H1 (cell line): Measurements from ENCODE around the gene SPAM1.

Source experiments
- CHD2 ChIP-seq: IDR thresholded peaks from 2 replicates; pipeline ENCODE4 v1.6.1; 2012; ENCODE audit warnings: low read length, improper control_type of control experiment
- CREB1 ChIP-seq: IDR thresholded peaks from 2 replicates; pipeline ENCODE4 v1.6.1; 2012; ENCODE audit warnings: inconsistent platforms
- EP300 ChIP-seq, 2 experiments: IDR thresholded peaks; 1 replicate in 1 of 2; 2 replicates in 1 of 2; pipeline ENCODE4 v1.6.1; 2011 to 2012; ENCODE audit warnings: low read depth in 2 of 2, low read length in 2 of 2, mild to moderate bottlenecking in 2 of 2, borderline replicate concordance in 1 of 2, inconsistent platforms in 1 of 2, moderate library complexity in 1 of 2
- HDAC6 ChIP-seq: IDR thresholded peaks from one replicate; pipeline ENCODE4 v1.7.1; 2012; ENCODE audit warnings: low read depth, mild to moderate bottlenecking, inconsistent platforms, low read length, moderate library complexity
- MAFK ChIP-seq: IDR thresholded peaks from 2 replicates; pipeline ENCODE4 v1.6.1; 2012; ENCODE audit warnings: low read depth, mild to moderate bottlenecking, improper control_type of control experiment, low read length
- POLR2A ChIP-seq, 2 experiments: IDR thresholded peaks; 1 replicate in 1 of 2; 2 replicates in 1 of 2; pipeline ENCODE4 v1.6.1; 2011; ENCODE audit warnings: low read depth in 2 of 2, low read length in 2 of 2, mild to moderate bottlenecking in 2 of 2; ENCODE audit errors: control extremely low read depth in 1 of 2
- POLR2AphosphoS5 ChIP-seq: IDR thresholded peaks from 2 replicates; pipeline ENCODE4 v1.6.1; 2011; ENCODE audit warnings: low read depth, low read length
- RFX5 ChIP-seq: IDR thresholded peaks from 2 replicates; pipeline ENCODE4 v1.6.1; 2011; ENCODE audit warnings: low read depth, low read length, improper control_type of control experiment, borderline replicate concordance
- SP1 ChIP-seq: IDR thresholded peaks from 2 replicates; pipeline ENCODE4 v1.6.1; 2011; ENCODE audit warnings: low read depth, low read length
- SP2 ChIP-seq: IDR thresholded peaks from 2 replicates; pipeline ENCODE4 v1.6.1; 2012; ENCODE audit warnings: mild to moderate bottlenecking, low read length, inconsistent platforms
- TAF1 ChIP-seq: IDR thresholded peaks from 2 replicates; pipeline ENCODE4 v1.6.1; 2011; ENCODE audit warnings: mild to moderate bottlenecking, low read depth, low read length
- TEAD4 ChIP-seq: IDR thresholded peaks from 2 replicates; pipeline ENCODE4 v1.6.1; 2012; ENCODE audit warnings: low read depth, low read length, inconsistent platforms, mixed read lengths
- TF ChIP-seq, protein P1 (sequence below), 3 experiments: IDR thresholded peaks; 1 replicate in 2 of 3; 2 replicates in 1 of 3; pipeline versions ENCODE4 v1.5.1 to v1.6.1; 2011; ENCODE audit warnings: low read length in 3 of 3, mild to moderate bottlenecking in 3 of 3, inconsistent platforms in 2 of 3, low read depth in 1 of 3, moderate library complexity in 1 of 3; ENCODE audit not compliant: insufficient read depth in 1 of 3; ENCODE audit errors: control extremely low read depth in 1 of 3
- TF ChIP-seq, protein P2 (sequence below): IDR thresholded peaks from 2 replicates; pipeline ENCODE4 v1.6.1; 2012; ENCODE audit warnings: inconsistent platforms

DNA sequence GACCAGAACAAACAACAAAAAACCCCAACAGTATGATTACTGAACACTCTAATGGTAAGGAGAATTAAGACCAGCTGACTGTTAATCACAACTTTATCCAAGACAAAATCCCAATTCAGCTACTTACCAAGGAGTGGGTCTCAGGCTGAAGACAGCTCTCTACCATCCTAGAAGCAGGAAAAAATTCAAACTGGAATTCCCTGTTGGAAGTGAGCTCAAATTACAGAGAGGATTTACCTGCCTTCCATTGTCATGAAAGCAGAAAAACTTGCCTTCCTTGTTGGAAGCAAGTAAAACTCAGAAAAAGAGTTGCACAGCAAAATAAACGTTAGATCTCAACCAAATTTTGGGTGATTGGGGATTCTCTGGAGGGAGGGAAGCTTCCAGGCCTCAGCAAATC is 20.9 kb downstream of the SPAM1 start:
- TF ChIP-seq, protein P1, sequence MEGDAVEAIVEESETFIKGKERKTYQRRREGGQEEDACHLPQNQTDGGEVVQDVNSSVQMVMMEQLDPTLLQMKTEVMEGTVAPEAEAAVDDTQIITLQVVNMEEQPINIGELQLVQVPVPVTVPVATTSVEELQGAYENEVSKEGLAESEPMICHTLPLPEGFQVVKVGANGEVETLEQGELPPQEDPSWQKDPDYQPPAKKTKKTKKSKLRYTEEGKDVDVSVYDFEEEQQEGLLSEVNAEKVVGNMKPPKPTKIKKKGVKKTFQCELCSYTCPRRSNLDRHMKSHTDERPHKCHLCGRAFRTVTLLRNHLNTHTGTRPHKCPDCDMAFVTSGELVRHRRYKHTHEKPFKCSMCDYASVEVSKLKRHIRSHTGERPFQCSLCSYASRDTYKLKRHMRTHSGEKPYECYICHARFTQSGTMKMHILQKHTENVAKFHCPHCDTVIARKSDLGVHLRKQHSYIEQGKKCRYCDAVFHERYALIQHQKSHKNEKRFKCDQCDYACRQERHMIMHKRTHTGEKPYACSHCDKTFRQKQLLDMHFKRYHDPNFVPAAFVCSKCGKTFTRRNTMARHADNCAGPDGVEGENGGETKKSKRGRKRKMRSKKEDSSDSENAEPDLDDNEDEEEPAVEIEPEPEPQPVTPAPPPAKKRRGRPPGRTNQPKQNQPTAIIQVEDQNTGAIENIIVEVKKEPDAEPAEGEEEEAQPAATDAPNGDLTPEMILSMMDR (IDR thresholded peaks at IDR 0.05; ENCODE audit: control extremely low read depth in 1 of 3, insufficient read depth in 1 of 3, low read depth in 1 of 3, low read length in 3 of 3), result no peak
- no peak for TF ChIP-seq TAF1
- TF ChIP-seq POLR2A (IDR thresholded peaks at IDR 0.05; ENCODE audit: control extremely low read depth in 1 of 2, low read depth in 2 of 2, low read length in 2 of 2), result no peak
- TF ChIP-seq HDAC6, result no peak
- TF ChIP-seq CHD2, result no peak
- TF ChIP-seq CREB1, result no peak
- TF ChIP-seq EP300 (IDR thresholded peaks at IDR 0.05; ENCODE audit: borderline replicate concordance in 1 of 2, low read depth in 2 of 2, low read length in 2 of 2), result no peak
- no peak for TF ChIP-seq POLR2AphosphoS5
- TF ChIP-seq MAFK, result no peak
- TF ChIP-seq, protein P2, sequence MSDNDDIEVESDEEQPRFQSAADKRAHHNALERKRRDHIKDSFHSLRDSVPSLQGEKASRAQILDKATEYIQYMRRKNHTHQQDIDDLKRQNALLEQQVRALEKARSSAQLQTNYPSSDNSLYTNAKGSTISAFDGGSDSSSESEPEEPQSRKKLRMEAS, result no peak
- no peak for TF ChIP-seq SP1
- no peak for TF ChIP-seq TEAD4
- TF ChIP-seq RFX5, result no peak
- no peak for TF ChIP-seq SP2
